GM12872 (cell line): Measurements from ENCODE around the gene YPEL2.

ENCODE experiments used
- TF ChIP-seq, protein P1 (sequence below): IDR thresholded peaks from 3 replicates; pipeline ENCODE4 v1.5.1; 2011; ENCODE audit warnings: low read depth, mild to moderate bottlenecking, low read length, moderate library complexity; ENCODE audit not compliant: insufficient read depth

YPEL2 gene

GRCh38 chr17:59332749-59333377 lies 1.4 kb downstream of the YPEL2 start:
- TF ChIP-seq, protein P1, sequence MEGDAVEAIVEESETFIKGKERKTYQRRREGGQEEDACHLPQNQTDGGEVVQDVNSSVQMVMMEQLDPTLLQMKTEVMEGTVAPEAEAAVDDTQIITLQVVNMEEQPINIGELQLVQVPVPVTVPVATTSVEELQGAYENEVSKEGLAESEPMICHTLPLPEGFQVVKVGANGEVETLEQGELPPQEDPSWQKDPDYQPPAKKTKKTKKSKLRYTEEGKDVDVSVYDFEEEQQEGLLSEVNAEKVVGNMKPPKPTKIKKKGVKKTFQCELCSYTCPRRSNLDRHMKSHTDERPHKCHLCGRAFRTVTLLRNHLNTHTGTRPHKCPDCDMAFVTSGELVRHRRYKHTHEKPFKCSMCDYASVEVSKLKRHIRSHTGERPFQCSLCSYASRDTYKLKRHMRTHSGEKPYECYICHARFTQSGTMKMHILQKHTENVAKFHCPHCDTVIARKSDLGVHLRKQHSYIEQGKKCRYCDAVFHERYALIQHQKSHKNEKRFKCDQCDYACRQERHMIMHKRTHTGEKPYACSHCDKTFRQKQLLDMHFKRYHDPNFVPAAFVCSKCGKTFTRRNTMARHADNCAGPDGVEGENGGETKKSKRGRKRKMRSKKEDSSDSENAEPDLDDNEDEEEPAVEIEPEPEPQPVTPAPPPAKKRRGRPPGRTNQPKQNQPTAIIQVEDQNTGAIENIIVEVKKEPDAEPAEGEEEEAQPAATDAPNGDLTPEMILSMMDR = no peak

GRCh38 chr17:59333836-59334235 lies 2.4 kb downstream of the YPEL2 start:
- TF ChIP-seq, protein P1 = no peak

GRCh38 chr17:59335685-59336084 lies 4.2 kb downstream of the YPEL2 start:
- TF ChIP-seq, protein P1 = no peak

DNA sequence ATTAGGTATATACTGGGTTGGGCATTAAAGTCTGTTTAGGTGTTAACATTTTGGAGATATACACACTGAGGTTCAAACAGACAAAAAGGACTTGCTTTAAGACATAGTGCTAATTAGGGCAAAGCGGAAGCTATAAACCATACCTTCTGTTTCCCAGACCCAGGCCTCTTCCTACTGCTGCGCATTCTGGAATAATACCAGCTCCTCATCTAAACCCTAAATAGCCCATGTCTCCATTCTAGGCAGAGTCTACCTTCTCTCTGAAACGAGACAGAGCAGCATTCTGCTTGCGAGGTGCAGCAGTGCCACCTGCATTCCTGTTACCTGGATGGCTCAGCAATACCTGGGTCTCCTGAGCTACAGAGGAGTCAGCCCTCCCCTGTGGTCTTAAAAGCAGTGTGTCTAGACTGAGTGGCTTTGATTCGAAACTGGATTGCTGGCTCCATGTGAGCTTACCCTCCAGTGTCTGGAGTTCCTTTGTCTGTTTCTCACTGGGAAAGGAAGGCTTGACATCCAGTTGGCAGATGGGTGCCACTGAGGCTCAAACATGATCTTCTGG lies 6.4 kb downstream of the YPEL2 start:
- TF ChIP-seq, protein P1 = no peak

DNA sequence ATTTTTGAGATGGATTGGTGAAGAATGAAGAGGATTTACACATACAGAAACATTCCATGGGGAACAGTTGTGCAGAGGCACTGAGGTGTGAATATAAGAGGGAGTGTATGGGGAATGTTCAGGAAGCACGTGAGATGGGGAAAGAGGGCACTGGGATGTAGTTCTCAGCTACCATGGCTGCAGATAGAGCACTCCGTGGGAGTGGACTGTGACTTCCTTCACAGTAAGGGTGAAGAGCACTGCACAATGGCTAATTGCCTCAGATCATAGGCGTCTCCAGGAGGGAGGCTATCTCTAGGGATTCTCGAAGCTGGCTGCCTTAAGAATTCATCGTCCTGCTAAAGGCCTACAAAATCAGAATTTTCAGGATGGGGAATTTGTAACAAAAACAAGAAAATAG lies 7.0 kb downstream of the YPEL2 start:
- TF ChIP-seq, protein P1 = no peak

DNA sequence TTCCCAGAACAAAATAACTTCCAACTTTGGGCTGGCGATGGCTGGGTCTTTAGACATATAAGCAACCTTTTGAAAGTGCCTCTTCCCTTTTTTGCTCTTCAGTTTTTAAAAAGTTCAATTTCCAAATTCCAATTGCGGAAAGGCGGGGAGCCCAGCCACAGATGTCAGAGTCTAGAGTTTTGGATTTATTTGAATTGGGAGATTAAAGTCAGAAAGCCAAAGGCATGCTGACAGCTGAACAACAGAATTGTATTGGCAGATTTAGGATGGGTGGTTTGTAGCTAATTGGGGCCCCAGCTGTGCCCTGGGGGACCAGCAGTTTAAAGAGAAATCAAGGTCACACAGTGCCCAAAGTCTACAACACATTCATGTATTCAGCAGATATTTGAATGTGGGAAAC lies 10.5 kb downstream of the YPEL2 start:
- TF ChIP-seq, protein P1 = no peak

DNA sequence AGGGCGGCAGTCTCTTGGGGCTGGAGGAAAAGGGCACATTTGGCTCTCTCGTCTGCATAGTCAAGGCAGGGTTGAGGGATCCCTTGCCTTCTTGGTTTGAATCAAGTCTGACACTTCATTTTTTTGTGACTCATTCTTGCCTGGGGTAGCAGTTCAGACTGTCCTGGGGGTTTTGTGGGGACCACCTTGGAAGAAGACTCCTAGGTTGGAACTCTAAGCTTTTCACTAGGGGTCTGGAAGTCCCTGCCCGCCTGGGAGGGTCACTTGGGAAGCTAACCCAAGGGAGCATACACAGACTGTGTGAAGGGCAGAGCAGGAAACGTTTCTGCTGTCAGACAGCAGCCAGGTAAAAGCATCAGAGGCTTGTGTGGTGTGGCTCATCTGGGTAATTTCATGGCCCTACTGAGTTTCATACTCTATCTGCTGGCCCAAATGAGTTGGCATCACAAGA lies 11.3 kb downstream of the YPEL2 start:
- TF ChIP-seq, protein P1 = no peak

DNA sequence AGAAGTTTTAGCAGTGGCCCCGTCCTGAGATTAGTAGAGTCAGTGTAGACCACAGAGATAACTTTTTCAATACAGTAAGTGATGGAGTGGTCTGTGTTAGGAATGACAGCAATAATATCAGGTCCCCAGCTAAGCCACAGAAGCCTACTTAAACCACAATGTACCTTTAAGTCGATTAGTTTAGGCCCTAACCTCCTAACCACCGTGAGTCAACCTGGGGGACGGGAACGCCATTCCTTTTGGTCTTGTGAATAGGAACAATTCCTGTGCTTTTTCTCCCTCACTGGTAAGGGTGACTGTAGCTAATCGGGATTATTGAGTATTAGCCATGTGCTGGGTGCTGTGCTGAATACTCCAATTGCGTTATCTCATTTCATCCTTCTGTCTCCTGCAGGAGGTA lies 14.0 kb downstream of the YPEL2 start:
- TF ChIP-seq, protein P1 = no peak
